WTC11 (cell line): ENCODE results near the gene LYRM9. TPM values are rescaled to one million over a fixed set of nuclear protein-coding genes. Genes with fewer than 3 reads are reported as not detected.

ENCODE experiments used
- ATAC-seq: fragments of 200-7000 bp; cut with Tn5 transposase; 2 replicates; pipeline ENCODE4 v1.10.0; 2021; ENCODE audit warnings: mild to moderate bottlenecking, moderate library complexity
- CTCF ChIA-PET: fragments of 300-600 bp; sonication (Branson Sonifier 250); formaldehyde crosslinking; loops from one replicate; lab custom pipeline; 2021; ENCODE audit warnings: antibody characterized with exemption; lab: Charles Lee
- POLR2A ChIA-PET: fragments of 350-600 bp; sonication (Branson Sonifier 250); formaldehyde crosslinking; loops from one replicate; lab custom pipeline; 2021; ENCODE audit warnings: antibody characterized with exemption; lab: Charles Lee
- DNase-seq: peaks from one replicate; pipeline ENCODE4 v3.0.0; 2021; ENCODE audit warnings: low spot score
- H3K27ac Mint-ChIP-seq: 2 replicates; pipeline ENCODE4 v1.8.0; 2021; ENCODE audit warnings: mixed read lengths
- H3K27me3 Mint-ChIP-seq: 2 replicates; pipeline ENCODE4 v1.8.0; 2021; ENCODE audit warnings: low read depth, mild to moderate bottlenecking, moderate library complexity, mixed read lengths
- H3K36me3 Mint-ChIP-seq: 2 replicates; pipeline ENCODE4 v1.8.0; 2021; ENCODE audit warnings: mixed read lengths
- H3K4me1 Mint-ChIP-seq: 2 replicates; pipeline ENCODE4 v1.8.0; 2022; ENCODE audit warnings: mixed read lengths
- H3K4me3 Mint-ChIP-seq: 2 replicates; pipeline ENCODE4 v1.8.0; 2021; ENCODE audit warnings: mild to moderate bottlenecking, moderate library complexity, mixed read lengths
- H3K9me3 Mint-ChIP-seq: 2 replicates; pipeline ENCODE4 v1.8.0; 2021; ENCODE audit warnings: mixed read lengths
- CREM ChIP-seq: sonication (generic); formaldehyde crosslinking; IDR thresholded peaks from 2 replicates; pipeline ENCODE4 v1.8.1; 2022; ENCODE audit warnings: mild to moderate bottlenecking, missing genetic modification reagents, moderate library complexity
- ELF4 ChIP-seq: sonication (generic); formaldehyde crosslinking; IDR thresholded peaks from 2 replicates; pipeline ENCODE4 v1.8.1; 2022; ENCODE audit warnings: low read depth, mild to moderate bottlenecking, moderate library complexity, missing genetic modification reagents
- ETV6 ChIP-seq: sonication (generic); formaldehyde crosslinking; IDR thresholded peaks from 2 replicates; pipeline ENCODE4 v1.8.1; 2022; ENCODE audit warnings: mild to moderate bottlenecking, missing genetic modification reagents
- FOXK1 ChIP-seq: sonication (generic); formaldehyde crosslinking; IDR thresholded peaks from 2 replicates; pipeline ENCODE4 v1.8.0; 2022; ENCODE audit warnings: mild to moderate bottlenecking, moderate library complexity, missing genetic modification reagents
- MXD4 ChIP-seq: fragments of 250-450 bp; sonication (Bioruptor Pico); IDR thresholded peaks from 2 replicates; pipeline ENCODE4 v1.8.0; 2021; ENCODE audit warnings: mild to moderate bottlenecking, moderate library complexity, borderline replicate concordance
- NFYB ChIP-seq: sonication (generic); formaldehyde crosslinking; conservative IDR thresholded peaks from 2 replicates; pipeline ENCODE4 v1.8.0; 2022; ENCODE audit warnings: low read depth, missing genetic modification reagents
- NR1H2 ChIP-seq: sonication (generic); formaldehyde crosslinking; IDR thresholded peaks from 2 replicates; pipeline ENCODE4 v1.9.0; 2021; ENCODE audit warnings: mild to moderate bottlenecking, moderate library complexity, missing genetic modification reagents
- TEAD4 ChIP-seq: sonication (generic); formaldehyde crosslinking; IDR thresholded peaks from 2 replicates; pipeline ENCODE4 v1.8.0; 2022; ENCODE audit warnings: mild to moderate bottlenecking, missing genetic modification reagents
- ZBTB21 ChIP-seq: sonication (generic); formaldehyde crosslinking; IDR thresholded peaks from 2 replicates; pipeline ENCODE4 v1.8.1; 2023; ENCODE audit warnings: mild to moderate bottlenecking, missing genetic modification reagents, borderline replicate concordance
- ZNF138 ChIP-seq: sonication (generic); formaldehyde crosslinking; conservative IDR thresholded peaks from 2 replicates; pipeline ENCODE4 v1.8.1; 2022; ENCODE audit warnings: mild to moderate bottlenecking, moderate library complexity, missing genetic modification reagents
- ZNF232 ChIP-seq: sonication (generic); formaldehyde crosslinking; IDR thresholded peaks from 2 replicates; pipeline ENCODE4 v1.8.0; 2022; ENCODE audit warnings: mild to moderate bottlenecking, missing genetic modification reagents
- ZNF416 ChIP-seq: fragments of 250-450 bp; sonication (Bioruptor Pico); IDR thresholded peaks from 2 replicates; pipeline ENCODE4 v1.9.0; 2021; ENCODE audit warnings: mild to moderate bottlenecking, inconsistent platforms
- ZNF512 ChIP-seq: sonication (generic); formaldehyde crosslinking; IDR thresholded peaks from 2 replicates; pipeline ENCODE4 v1.8.1; 2022; ENCODE audit warnings: missing genetic modification reagents, borderline replicate concordance
- total RNA-seq: library from RNA; stranded (reverse); gene quantifications from 3 replicates; pipeline ENCODE4 v1.2.3, GENCODE V29; 2021
- TF ChIP-seq, protein P1 (sequence below): sonication (generic); formaldehyde crosslinking; IDR thresholded peaks from 2 replicates; pipeline ENCODE4 v1.8.1; 2023; ENCODE audit warnings: mild to moderate bottlenecking, moderate library complexity, missing genetic modification reagents
- TF ChIP-seq, protein P2 (sequence below): sonication (generic); formaldehyde crosslinking; IDR thresholded peaks from 2 replicates; pipeline ENCODE4 v1.8.1; 2023; ENCODE audit warnings: mild to moderate bottlenecking, missing genetic modification reagents, borderline replicate concordance
- TF ChIP-seq, protein P3 (sequence below): fragments of 250-450 bp; sonication (Bioruptor Pico); IDR thresholded peaks from 2 replicates; pipeline ENCODE4 v1.9.0; 2021; ENCODE audit warnings: mild to moderate bottlenecking
- TF ChIP-seq, protein P4 (sequence below): sonication (generic); formaldehyde crosslinking; IDR thresholded peaks from 2 replicates; pipeline ENCODE4 v1.8.1; 2023; ENCODE audit warnings: mild to moderate bottlenecking, missing genetic modification reagents, moderate library complexity

LYRM9 gene
- total RNA-seq, 1 experiment from 2014 or later = 3.6 TPM

DNA sequence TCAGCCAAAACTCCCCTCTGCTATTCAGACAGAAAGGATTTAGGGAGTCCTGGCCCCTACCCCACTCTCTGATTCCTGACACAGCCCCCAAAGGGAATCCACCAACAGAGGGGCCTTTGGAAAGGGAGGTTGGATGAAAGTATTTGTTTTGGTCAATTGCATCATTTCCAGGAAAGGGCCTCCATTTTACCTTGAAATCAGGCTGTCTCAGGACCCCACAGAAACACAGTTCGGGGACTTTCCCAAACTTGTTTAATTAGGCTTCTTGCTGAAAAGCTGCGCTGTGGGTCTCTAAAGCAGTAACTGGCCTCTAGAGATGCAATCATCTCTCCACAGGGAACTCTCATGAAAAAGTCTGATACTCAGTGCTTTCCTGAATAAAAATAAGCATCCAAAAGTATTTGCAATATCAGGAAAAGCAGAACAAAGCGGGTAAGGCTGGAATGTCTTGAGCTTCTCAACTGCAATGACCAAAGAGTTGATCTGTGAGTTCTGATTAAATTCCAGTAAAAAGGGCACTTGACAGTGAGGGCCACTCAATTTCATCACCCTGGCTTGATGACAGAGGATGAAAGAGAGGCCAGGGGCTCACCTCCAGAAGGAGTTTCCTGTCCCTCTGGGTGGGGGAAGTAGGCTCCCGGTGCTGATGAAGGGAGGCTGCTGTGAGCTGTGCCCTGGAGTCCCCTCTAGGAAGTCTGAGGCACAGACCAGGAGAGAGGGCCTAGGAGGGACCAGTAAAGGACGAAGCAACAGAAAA, 36.3 kb downstream of the LYRM9 start:
- Mint-ChIP-seq H3K36me3 (no peaks in the 10 kb centered on the region), H3K4me3 (no peak overlapping the region), H3K27ac (no peak overlapping the region), H3K27me3 (no peaks in the 10 kb centered on the region), H3K4me1 (peaks cover 7% of the 10 kb centered on the region), H3K9me3 (no peaks in the 10 kb centered on the region)
- DNase-seq (no peak), ATAC-seq (no peak; the same call in 1 of the 2 replicates)
- ChIA-PET POLR2A (interaction anchor here (1.1 kb wide), 1 partner anchor 51 kb away, joined by 3 read pairs; no protein-coding TSS in a partner anchor), CTCF (interaction anchor here (0.7 to 3.5 kb wide), 5 partner anchors 23 to 394 kb away, joined by 3 to 16 read pairs (median 4); no protein-coding TSS in a partner anchor)
- TF ChIP-seq NFYB (CRISPR knock-in tag) = no peak
- no peak for TF ChIP-seq ZNF512 (CRISPR knock-in tag)
- TF ChIP-seq MXD4 (CRISPR knock-in tag) = no peak
- TF ChIP-seq ZBTB21 (CRISPR knock-in tag) = no peak

DNA sequence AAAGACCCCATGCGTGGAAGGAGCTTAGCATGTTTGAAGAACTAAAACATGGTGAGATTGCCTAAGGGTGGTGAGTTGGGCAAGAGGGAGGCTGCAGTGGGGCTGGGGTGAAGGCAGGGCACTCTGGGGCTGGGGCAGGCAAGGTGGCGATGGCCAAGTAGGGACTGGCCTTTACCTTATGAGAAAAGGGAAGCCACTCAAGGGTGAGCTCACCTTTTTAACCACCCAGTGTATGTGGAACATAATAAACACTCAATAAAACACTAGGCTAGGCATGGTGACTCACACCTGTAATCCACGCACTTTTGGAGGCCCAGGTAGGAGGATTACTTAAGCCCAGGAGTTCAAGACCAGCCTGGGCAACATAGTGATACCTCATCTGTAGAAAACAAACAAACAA, 37.7 kb downstream of the LYRM9 start:
- no peaks in the 10 kb centered on the region for H3K9me3 Mint-ChIP-seq
- H3K27me3 Mint-ChIP-seq = no peaks in the 10 kb centered on the region
- no peak overlapping the region for H3K4me3 Mint-ChIP-seq
- ATAC-seq (no peak), DNase-seq (no peak)
- ChIA-PET POLR2A (no interaction called here), CTCF (interaction anchor here (0.7 to 3.5 kb wide), 2 partner anchors 24 to 50 kb away, joined by 3 to 16 read pairs; no protein-coding TSS in a partner anchor)
- no peak overlapping the region for H3K27ac Mint-ChIP-seq
- TF ChIP-seq ZNF232 (CRISPR knock-in tag) = no peak
- H3K4me1 Mint-ChIP-seq = peaks cover 10% of the 10 kb centered on the region
- no peaks in the 10 kb centered on the region for H3K36me3 Mint-ChIP-seq

DNA sequence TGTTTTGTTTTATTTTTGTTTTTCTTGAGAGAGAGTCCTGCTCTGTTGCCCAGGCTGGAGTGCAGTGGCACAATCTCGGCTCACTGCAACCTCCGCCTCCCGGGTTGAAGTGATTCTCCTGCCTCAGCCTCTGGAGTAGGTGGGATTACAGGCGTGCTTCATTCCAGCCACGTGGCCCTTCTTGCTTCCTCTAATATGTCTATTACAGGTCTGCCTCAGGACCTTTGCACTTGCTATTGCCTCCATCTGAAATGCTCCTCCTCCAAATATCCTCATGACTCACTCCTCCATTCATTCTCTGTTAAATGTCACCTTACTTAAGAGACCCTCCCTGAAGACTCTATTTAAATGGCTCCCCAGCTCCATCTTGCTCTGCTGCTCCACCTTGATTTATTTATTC, 39.0 kb downstream of the LYRM9 start:
- Mint-ChIP-seq H3K4me3 (no peak overlapping the region), H3K27me3 (no peaks in the 10 kb centered on the region), H3K27ac (no peak overlapping the region), H3K9me3 (no peaks in the 10 kb centered on the region), H3K36me3 (no peaks in the 10 kb centered on the region), H3K4me1 (peaks cover 19% of the 10 kb centered on the region)
- POLR2A ChIA-PET = no interaction called here
- no peak for DNase-seq
- CTCF ChIA-PET = no interaction called here
- ATAC-seq = no peak
- TF ChIP-seq, protein P1, sequence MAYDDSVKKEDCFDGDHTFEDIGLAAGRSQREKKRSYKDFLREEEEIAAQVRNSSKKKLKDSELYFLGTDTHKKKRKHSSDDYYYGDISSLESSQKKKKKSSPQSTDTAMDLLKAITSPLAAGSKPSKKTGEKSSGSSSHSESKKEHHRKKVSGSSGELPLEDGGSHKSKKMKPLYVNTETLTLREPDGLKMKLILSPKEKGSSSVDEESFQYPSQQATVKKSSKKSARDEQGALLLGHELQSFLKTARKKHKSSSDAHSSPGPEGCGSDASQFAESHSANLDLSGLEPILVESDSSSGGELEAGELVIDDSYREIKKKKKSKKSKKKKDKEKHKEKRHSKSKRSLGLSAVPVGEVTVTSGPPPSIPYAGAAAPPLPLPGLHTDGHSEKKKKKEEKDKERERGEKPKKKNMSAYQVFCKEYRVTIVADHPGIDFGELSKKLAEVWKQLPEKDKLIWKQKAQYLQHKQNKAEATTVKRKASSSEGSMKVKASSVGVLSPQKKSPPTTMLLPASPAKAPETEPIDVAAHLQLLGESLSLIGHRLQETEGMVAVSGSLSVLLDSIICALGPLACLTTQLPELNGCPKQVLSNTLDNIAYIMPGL (CRISPR knock-in tag) = no peak
- TF ChIP-seq ELF4 (CRISPR knock-in tag) = no peak
- no peak for TF ChIP-seq TEAD4 (CRISPR knock-in tag)
- no peak for TF ChIP-seq ZBTB21 (CRISPR knock-in tag)
- TF ChIP-seq ZNF416 = no peak
- TF ChIP-seq, protein P2, sequence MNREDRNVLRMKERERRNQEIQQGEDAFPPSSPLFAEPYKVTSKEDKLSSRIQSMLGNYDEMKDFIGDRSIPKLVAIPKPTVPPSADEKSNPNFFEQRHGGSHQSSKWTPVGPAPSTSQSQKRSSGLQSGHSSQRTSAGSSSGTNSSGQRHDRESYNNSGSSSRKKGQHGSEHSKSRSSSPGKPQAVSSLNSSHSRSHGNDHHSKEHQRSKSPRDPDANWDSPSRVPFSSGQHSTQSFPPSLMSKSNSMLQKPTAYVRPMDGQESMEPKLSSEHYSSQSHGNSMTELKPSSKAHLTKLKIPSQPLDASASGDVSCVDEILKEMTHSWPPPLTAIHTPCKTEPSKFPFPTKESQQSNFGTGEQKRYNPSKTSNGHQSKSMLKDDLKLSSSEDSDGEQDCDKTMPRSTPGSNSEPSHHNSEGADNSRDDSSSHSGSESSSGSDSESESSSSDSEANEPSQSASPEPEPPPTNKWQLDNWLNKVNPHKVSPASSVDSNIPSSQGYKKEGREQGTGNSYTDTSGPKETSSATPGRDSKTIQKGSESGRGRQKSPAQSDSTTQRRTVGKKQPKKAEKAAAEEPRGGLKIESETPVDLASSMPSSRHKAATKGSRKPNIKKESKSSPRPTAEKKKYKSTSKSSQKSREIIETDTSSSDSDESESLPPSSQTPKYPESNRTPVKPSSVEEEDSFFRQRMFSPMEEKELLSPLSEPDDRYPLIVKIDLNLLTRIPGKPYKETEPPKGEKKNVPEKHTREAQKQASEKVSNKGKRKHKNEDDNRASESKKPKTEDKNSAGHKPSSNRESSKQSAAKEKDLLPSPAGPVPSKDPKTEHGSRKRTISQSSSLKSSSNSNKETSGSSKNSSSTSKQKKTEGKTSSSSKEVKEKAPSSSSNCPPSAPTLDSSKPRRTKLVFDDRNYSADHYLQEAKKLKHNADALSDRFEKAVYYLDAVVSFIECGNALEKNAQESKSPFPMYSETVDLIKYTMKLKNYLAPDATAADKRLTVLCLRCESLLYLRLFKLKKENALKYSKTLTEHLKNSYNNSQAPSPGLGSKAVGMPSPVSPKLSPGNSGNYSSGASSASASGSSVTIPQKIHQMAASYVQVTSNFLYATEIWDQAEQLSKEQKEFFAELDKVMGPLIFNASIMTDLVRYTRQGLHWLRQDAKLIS (CRISPR knock-in tag) = no peak
- TF ChIP-seq ETV6 (CRISPR knock-in tag) = no peak
- TF ChIP-seq, protein P3, sequence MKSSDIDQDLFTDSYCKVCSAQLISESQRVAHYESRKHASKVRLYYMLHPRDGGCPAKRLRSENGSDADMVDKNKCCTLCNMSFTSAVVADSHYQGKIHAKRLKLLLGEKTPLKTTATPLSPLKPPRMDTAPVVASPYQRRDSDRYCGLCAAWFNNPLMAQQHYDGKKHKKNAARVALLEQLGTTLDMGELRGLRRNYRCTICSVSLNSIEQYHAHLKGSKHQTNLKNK (CRISPR knock-in tag) = no peak
- no peak for TF ChIP-seq ZNF512 (CRISPR knock-in tag)
- TF ChIP-seq NR1H2 (CRISPR knock-in tag) = no peak
- TF ChIP-seq ZNF138 (CRISPR knock-in tag) = no peak
- no peak for TF ChIP-seq FOXK1 (CRISPR knock-in tag)
- no peak for TF ChIP-seq CREM (CRISPR knock-in tag)
- TF ChIP-seq, protein P4, sequence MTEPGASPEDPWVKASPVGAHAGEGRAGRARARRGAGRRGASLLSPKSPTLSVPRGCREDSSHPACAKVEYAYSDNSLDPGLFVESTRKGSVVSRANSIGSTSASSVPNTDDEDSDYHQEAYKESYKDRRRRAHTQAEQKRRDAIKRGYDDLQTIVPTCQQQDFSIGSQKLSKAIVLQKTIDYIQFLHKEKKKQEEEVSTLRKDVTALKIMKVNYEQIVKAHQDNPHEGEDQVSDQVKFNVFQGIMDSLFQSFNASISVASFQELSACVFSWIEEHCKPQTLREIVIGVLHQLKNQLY = no peak
